Heart left ventricle (tissue), 16 donors: ENCODE results near the gene CHIT1. TPM values are rescaled to one million over a fixed set of nuclear protein-coding genes. Genes with fewer than 3 reads are reported as not detected.

Source experiments
- ATAC-seq, 4 donors: fragments of 200-7000 bp; cut with Tn5 transposase; one replicate each; pipeline ENCODE4 v1.9.1; 2020 to 2022; ENCODE audit warnings: moderate library complexity in 4 of 4, mild to moderate bottlenecking in 3 of 4, moderate number of reproducible peaks in 1 of 4
- DNase-seq, 5 donors: peaks; one replicate each; pipeline ENCODE4 v3.0.0-alpha.2; 2020
- H3K27ac ChIP-seq, 12 donors: fragments of 200-600 bp; sonication (generic) in 4 of 12; one replicate each; pipeline versions ENCODE4 v1.5.0 to v1.8.0; 2016 to 2022; ENCODE audit warnings: mild to moderate bottlenecking in 2 of 12
- H3K27me3 ChIP-seq, 9 donors: fragments of 200-600 bp; sonication (generic) in 2 of 9; one replicate each; pipeline versions ENCODE4 v1.5.1 to v1.8.0; 2016 to 2022; ENCODE audit warnings: mild to moderate bottlenecking in 3 of 9
- H3K36me3 ChIP-seq, 9 donors: fragments of 200-600 bp; sonication (generic) in 2 of 9; one replicate each; pipeline versions ENCODE4 v1.5.0 to v1.8.0; 2018 to 2022; ENCODE audit warnings: mild to moderate bottlenecking in 2 of 9
- H3K4me1 ChIP-seq, 12 donors: fragments of 200-600 bp; sonication (generic) in 4 of 12; one replicate each; pipeline versions ENCODE4 v1.5.0 to v1.8.0; 2016 to 2022; ENCODE audit warnings: mild to moderate bottlenecking in 3 of 12
- H3K4me3 ChIP-seq, 12 donors: fragments of 200-600 bp; sonication (generic) in 4 of 12; one replicate each; pipeline versions ENCODE4 v1.5.0 to v1.8.0; 2017 to 2022; ENCODE audit warnings: mild to moderate bottlenecking in 9 of 12, moderate library complexity in 4 of 12
- H3K9me3 ChIP-seq, 12 donors: fragments of 200-600 bp; sonication (generic) in 4 of 12; one replicate each; pipeline versions ENCODE4 v1.5.0 to v1.8.0; 2016 to 2022; ENCODE audit warnings: mild to moderate bottlenecking in 1 of 12
- CTCF ChIP-seq, 12 donors: fragments of 200-600 bp; sonication (generic) in 4 of 12; IDR thresholded peaks; one replicate each; pipeline versions ENCODE4 v1.5.0 to v1.8.0; 2018 to 2022; ENCODE audit warnings: antibody characterized with exemption in 12 of 12, mild to moderate bottlenecking in 5 of 12
- POLR2A ChIP-seq, 2 donors: fragments of 450-650 bp; IDR thresholded peaks; one replicate each; pipeline ENCODE4 v1.6.1; 2017; ENCODE audit warnings: antibody characterized with exemption in 2 of 2, mild to moderate bottlenecking in 2 of 2, moderate library complexity in 2 of 2
- WGBS, 4 donors: extraction: QIAGEN DNeasy Blood & Tissue Kit in 2 of 4; methylation state at CpG; one replicate each; pipeline versions ENCODE4 v1.1.5 to v1.1.7; 2013 to 2018; 5-methylcytosine and 5-hydroxymethylcytosine counted together
- intact Hi-C, 10 donors: fragments of 100-400 bp; cut with DNase I; formaldehyde crosslinking; loops; one replicate each; pipeline versions ENCODE4 v1.11.1 to v1.14.2; 2022
- polyA plus RNA-seq, 2 donors: library from polyadenylated mRNA; stranded (reverse); fragments of 200-250 nt; gene quantifications; one replicate each; pipeline ENCODE4 v1.2.3, GENCODE V29; 2013
- total RNA-seq, 9 donors: library from RNA; depleted of rRNA in 2 of 9; stranded (reverse); fragments of >200 nt in 2 of 9; fragmentation: NEBNext Ultra II Directional in 3 of 9; extraction: Animal tissue kit (Norgen Biotek cat#: 25700) in 3 of 9; gene quantifications; one replicate each; pipeline versions ENCODE4 v1.1.0 to v1.2.4, GENCODE V29; 2016 to 2023
- donor health status: ischemic (EF 13 %, LVEDD 7.1; RV severe dilation, severe dysfunction).
- donor health status: healthy with polysubstance abuse.
- donor health status: DM: no; HTN: yes; CAD: no.
- donor health status: DM: no; HTN: no; CAD: no.
- donor health status: ischemic (EF 25% LVEDD 6.9; RV normal size, moderate dysfunction).
- donor health status: ischemic (EF 25% LVEDD 5.7; RV mildly dilated, moderate dysfunction).
- donor health status: healthy.
- donor health status: DM: yes; HTN: yes; CAD: no.
- donor health status: ischemic (EF 35%, LVEDD 5.7; RV mildly dilated, moderate dysfunction).
- donor health status: nonischemic (EF 11% LVEDD 7.7; RV severe dilation, severe dysfunction).
- donor health status: DM: yes; HTN: yes; CAD: no.
- donor health status: PGD.
- donor health status: ischemic (EF 29% LVEDD 5.4; RV normal size, mild dysfunction).
- donor health status: nonischemic (EF 23%, LVEDD 6.1; RV moderate dilation, normal function).

CHIT1 gene
- total and polyA plus RNA-seq, 11 donors, result 0.05 to 1.7 (median 0.22) TPM; not detected in 6

- ATAC-seq (no peak), DNase-seq (no peak)
- TF ChIP-seq CTCF (IDR thresholded peaks at IDR 0.05), result no peak
- intact Hi-C loops, result no loop called here
- H3K4me3 ChIP-seq, result no peak overlapping the region
- H3K4me1 ChIP-seq, result peaks cover 0 to 14% (median 0%) of the 10 kb centered on the region in 12 donors
- H3K27me3 ChIP-seq, result no peaks in the 10 kb centered on the region
- H3K27ac ChIP-seq, result no peak overlapping the region
- H3K9me3 ChIP-seq, result no peaks in the 10 kb centered on the region
- H3K36me3 ChIP-seq, result no peaks in the 10 kb centered on the region
- whole genome bisulfite sequencing, 4 donors, result 84 to 88% (median 87%) methylated on average over 4 of the region's 4 CpGs
Observed at GRCh38 chr1:203188686-203189232, 40.7 kb downstream of the CHIT1 start.

DNA sequence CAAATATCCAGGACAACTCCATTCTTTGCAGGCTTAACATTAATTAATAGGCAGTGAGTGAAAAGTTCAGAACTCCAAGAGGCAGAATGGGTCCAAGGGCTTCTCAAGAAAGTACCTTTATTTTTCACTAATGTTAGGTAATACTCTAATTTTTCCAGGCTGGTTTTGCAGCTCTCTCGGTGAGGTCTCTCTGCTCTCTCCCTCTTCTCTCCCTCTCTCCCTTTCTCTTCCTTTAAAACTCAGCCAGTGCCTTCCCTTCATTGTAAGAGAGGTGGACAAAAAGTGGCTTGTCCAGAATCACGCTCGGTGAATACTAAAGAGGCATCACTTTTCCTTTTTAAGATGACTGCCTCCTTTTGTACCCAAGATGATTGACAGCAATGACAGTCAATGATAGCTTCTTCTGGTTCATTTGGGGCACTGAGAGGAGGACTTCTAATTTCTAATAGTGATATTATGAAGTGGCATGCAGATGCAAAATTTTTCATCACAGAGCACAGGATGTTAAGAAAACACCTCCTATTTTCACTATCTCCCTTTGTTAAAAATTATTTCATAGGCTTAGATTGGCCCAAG, 41.7 kb downstream of the CHIT1 start:
- H3K4me3 ChIP-seq, result no peak overlapping the region
- no peaks in the 10 kb centered on the region for H3K9me3 ChIP-seq
- no peaks in the 10 kb centered on the region for H3K36me3 ChIP-seq
- ATAC-seq, result no peak
- peaks cover 0 to 14% (median 0%) of the 10 kb centered on the region in 12 donors for H3K4me1 ChIP-seq
- no peak for TF ChIP-seq CTCF (IDR thresholded peaks at IDR 0.05)
- no peak for TF ChIP-seq POLR2A (IDR thresholded peaks at IDR 0.05)
- DNase-seq, result no peak
- no peak overlapping the region for H3K27ac ChIP-seq
- intact Hi-C loops, result no loop called here
- H3K27me3 ChIP-seq, result no peaks in the 10 kb centered on the region
- WGBS, 4 donors, result 78 to 92% (median 88%) methylated on average over 3 of the region's 3 CpGs

DNA sequence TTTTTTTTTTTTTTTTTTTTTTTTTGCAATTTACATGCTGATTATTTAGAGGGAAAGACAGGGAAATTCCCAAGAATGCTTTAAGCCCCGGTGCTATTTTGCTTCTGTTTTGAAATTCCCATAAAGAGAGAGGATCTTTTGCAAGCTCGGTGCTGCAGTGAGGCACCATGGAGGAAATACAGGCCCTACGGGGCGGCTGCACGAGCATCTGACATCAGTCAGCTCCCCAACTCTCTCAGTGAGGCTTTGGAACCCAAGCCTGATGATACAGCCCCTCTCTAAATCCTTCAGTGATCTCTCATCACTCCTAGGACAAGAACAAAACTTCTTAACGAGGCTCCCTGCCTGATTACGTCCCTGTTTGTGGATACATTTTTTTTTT, 42.2 kb downstream of the CHIT1 start:
- no peak for ATAC-seq
- no peaks in the 10 kb centered on the region for H3K36me3 ChIP-seq
- no peak overlapping the region for H3K4me3 ChIP-seq
- no peaks in the 10 kb centered on the region for H3K27me3 ChIP-seq
- peaks cover 0 to 14% (median 0%) of the 10 kb centered on the region in 12 donors for H3K4me1 ChIP-seq
- H3K9me3 ChIP-seq, result no peaks in the 10 kb centered on the region
- 51 to 65% (median 59%) methylated on average over 7 of the region's 7 CpGs for WGBS, 4 donors
- H3K27ac ChIP-seq, result no peak overlapping the region
- no peak for DNase-seq
- intact Hi-C loops, result no loop called here
- TF ChIP-seq POLR2A (IDR thresholded peaks at IDR 0.05), result no peak
- no peak for TF ChIP-seq CTCF (IDR thresholded peaks at IDR 0.05)

DNA sequence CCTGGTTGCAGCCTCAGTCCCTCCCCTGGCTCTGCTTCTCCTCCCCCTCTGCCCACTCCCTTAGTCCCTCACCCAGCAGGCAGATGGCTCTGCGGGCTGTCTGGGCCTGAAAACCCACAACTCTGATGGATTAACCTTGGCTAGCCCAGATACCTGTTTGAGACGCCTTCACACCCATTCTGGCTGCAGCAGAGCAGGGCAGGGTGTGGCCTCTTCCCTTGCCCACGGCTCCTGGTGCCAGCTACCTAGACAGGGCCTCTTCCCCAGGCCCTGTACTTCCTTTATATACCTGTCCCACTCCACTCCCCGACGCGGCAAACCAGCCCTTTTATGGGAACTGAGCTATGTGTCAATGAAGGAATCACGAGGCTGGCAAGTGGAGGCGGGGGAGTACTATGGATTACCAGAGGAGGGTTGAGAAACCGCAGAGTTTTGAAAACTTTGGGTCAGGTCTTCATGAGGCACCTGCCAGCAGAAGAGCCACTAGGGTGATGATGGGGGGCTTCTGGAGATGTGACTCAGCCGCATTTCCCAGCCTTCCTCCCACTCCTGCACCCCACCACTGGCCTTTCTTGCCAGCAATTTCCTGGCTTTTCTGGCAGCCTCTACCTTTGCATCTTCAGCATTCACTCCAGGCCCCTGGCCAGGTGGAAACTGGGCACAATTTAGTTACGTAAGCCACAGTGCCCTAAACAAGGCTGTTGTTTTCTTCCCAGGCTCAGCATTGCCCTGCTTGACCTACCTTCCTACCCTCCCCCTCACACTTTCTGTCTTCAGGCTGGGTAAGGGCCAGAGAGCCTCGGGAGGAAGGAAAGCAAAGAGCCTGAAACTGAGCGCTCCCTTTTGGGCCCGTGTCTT, 42.8 kb downstream of the CHIT1 start, which contains the start of gene CHI3L1:
CHI3L1 (minus strand) TSS at position 259 of the 858 bp plus-strand sequence; CDS start at position 178, 81 bp downstream.
- no peak within 1 kb of the TSS for H3K4me3 ChIP-seq
- WGBS, 4 donors, result 52 to 60% (median 53%) methylated on average over 12 to 14 of the region's 14 CpGs

More for the DNA sequence above, 42.8 kb downstream of the CHIT1 start, which contains the start of gene CHI3L1:
- Histone ChIP-seq H3K27ac (no peak within 1 kb of the TSS), H3K27me3 (no peaks in the 10 kb centered on the region), H3K36me3 (no peaks in the 10 kb centered on the region), H3K9me3 (no peaks in the 10 kb centered on the region), H3K4me1 (peaks cover 0 to 14% (median 0%) of the 10 kb centered on the region in 12 donors)
- ATAC-seq, result peak in 1 of 4 donors; percentile 9
- peak in 1 of 5 donors; percentile 20 for DNase-seq
- intact Hi-C loops, result no loop called here
- TF ChIP-seq CTCF (IDR thresholded peaks at IDR 0.05), result no peak
- TF ChIP-seq POLR2A (IDR thresholded peaks at IDR 0.05), result no peak
